ENCODE data around the gene CD300LD.
"Not testable (repeated sequence)": the region's sequence is repeated elsewhere in the genome, so short reads cannot be mapped to it uniquely, and the experiment has no call there.

Gene CD300LD

GRCh38 chr17:74569020-74570003, 22.8 kb downstream of the CD300LD start:
- DNase-seq: peak; percentile 65 to 70

- no peak for DNase-seq
These were observed 23.8 kb downstream of the CD300LD start for GRCh38 chr17:74568106-74568873.

DNA sequence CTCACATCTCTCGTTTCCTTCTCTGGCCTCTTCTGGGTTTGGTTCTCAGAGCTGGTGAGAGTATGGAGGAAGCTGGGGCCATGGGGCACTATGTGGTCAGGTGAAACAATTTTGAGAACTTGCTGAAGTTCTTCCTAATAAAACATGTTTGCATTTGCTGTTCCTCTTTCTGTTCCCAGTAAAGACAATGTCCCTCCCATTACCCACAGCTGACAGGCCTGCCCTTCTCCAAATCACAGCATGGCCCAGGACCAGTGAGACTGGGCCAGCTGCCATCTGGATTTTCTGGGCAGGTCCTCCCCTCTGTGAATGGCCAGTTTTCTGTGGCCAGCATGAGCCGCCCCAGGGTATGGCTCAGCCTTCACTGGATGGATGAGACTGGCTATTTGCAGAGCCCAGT, 24.7 kb downstream of the CD300LD start, which contains the start of gene CD300H:
Gene CD300H, minus strand, starts transcription at position 113 of the 400 bp plus-strand sequence.
- DNase-seq: no peak

DNA sequence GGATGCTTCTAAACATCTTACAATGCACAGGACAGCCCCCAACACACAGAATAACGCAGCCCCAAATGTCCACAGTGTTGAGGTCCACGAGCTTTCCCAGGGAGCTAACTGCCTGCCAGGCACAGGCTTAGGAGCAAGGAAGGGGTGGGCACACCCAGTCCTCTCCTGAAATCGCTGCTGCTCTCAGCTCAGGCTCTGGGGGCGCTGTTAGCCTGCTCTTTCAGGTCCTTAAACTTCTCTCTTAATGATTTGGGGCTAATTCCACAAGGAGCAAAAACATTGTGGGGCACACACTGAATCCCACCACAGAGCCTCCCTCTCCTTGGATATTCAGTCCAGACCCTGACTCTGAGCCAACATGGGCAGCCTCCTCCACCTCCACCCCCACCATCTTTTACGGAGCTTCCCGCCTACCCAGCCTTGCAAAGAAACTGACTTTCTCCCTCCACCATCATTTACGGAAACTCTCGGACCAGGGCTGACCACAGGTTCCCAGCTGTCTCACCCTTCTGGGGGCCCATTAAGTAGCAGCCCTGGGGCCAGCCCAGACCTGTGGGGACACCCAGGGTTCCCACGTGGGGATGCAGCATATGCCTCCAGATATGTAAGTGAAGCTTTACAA, 25.8 kb downstream of the CD300LD start:
- peak in 1 of 2 donors; percentile 11 for DNase-seq

GRCh38 chr17:74565126-74565525, 27.0 kb downstream of the CD300LD start:
- no peak for DNase-seq

DNA sequence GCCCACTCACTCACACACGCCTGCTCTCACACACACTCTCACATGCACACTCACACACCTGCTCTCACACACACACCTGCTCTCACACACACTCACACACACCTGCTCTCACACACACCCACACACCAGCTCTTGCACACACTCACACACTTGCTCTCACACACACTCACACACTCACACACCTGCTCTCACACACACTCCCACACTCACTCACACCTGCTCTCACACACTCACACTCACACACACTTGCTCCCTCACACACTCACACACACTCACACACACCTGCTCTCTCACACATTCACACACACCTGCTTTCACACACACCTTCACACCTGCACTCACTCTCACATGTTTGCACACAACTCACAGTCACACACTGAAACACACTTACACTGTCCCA, 28.7 kb downstream of the CD300LD start:
- no peak for DNase-seq

GRCh38 chr17:74561586-74561985, 30.5 kb downstream of the CD300LD start:
- no peak for DNase-seq

GRCh38 chr17:74558882-74559519, 33.1 kb downstream of the CD300LD start:
- DNase-seq: no peak

GRCh38 chr17:74558402-74558801, 33.7 kb downstream of the CD300LD start:
- not testable (repeated sequence) for DNase-seq

GRCh38 chr17:74555427-74555940, 36.6 kb downstream of the CD300LD start:
- no peak for DNase-seq

GRCh38 chr17:74554909-74555308, 37.2 kb downstream of the CD300LD start:
- no peak for DNase-seq

GRCh38 chr17:74552037-74552436, 40.0 kb downstream of the CD300LD start:
- no peak for DNase-seq

DNA sequence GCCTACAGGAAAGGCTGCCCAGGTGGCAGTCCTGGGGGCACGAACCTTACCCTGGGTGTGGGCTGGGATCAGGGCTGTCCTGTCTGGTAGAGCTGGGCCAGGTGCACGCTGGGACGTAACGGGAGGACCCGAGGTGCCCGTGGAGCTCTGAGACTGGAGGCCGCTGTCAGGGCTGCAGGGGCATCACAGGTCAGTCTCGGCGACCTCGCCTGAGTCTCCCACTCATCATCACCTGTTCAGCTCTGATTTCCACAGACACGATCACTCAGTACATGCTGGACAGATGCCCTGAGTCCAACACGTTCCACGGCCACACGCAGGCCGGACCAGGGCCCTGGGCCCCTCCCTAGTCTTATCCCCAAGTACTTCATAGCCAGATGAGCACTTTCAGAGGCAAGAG, 41.5 kb downstream of the CD300LD start:
- no peak for DNase-seq

DNA sequence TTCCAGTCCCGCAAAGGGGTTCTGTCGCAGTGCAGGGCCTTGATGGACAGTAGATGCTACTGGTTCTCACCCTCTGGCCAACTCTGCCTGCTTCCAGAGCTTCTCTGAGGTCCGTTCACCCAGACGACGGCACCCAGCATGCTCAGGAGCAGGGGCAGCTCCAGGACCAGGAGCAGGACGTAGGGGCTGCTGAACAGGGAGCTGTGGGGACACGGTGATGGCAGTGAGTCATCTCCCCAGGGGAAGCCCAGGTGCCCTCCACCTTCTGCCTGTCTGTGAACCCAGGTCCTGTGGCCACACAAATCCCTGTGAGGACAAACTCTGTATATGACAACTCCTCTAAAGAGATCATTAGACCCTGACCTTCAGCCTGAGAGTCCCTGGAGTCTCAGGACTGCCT, 42.7 kb downstream of the CD300LD start:
- DNase-seq: no peak

- peak in 1 of 2 donors; percentile 76 for DNase-seq
These were observed 44.3 kb downstream of the CD300LD start for GRCh38 chr17:74547736-74548135.

- no peak for DNase-seq
These were observed 44.8 kb downstream of the CD300LD start for GRCh38 chr17:74547264-74547663.

DNA sequence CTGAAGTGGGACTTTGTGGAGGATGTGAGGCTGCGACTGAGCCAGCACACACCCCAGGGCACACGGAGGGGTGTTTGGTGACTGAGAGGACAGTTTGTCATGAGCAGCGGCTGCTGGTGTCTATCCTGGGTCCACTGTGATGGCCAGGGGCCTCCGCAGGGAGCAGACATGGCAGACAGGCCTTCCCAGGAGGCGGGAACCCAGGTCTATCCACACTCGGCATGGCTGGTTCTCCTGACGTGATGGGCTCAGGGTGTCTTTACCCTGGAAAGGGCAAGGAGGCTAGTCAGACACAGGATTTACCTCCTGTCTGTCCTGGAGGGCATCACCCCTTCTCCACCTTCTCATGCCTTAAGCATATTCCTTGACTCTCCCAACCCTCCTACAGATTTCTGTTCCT, 45.5 kb downstream of the CD300LD start:
- no peak for DNase-seq

- peak in 1 of 2 donors; percentile 45 for DNase-seq
These were observed 46.2 kb downstream of the CD300LD start, which contains the start of gene CD300C for GRCh38 chr17:74545843-74546230. TSS of gene CD300C (minus strand) at chr17:74546115. CDS start at chr17:74545782, 333 bp downstream.

GRCh38 chr17:74544991-74545842, 46.9 kb downstream of the CD300LD start:
- no peak for DNase-seq

- DNase-seq: no peak
These were observed 48.0 kb downstream of the CD300LD start for GRCh38 chr17:74543891-74544760.
